ENCODE results near the gene CLTRN.

The CLTRN gene

GRCh38 chrX:15646543-15646942 is 18.1 kb downstream of the CLTRN start:
- DNase-seq (ENCODE audit: low read depth) = no peak
- TF ChIP-seq CTCF (IDR thresholded peaks at IDR 0.05; ENCODE audit: insufficient read depth, low read depth, low read length, missing control alignments) = no peak
- no peak overlapping the region for H3K4me3 ChIP-seq (ENCODE audit: low read depth, low read length)

- TF ChIP-seq CTCF (IDR thresholded peaks at IDR 0.05; ENCODE audit: insufficient read depth, low read depth, low read length, missing control alignments) = no peak
- H3K4me3 ChIP-seq (ENCODE audit: low read depth, low read length) = no peak overlapping the region
- no peak for DNase-seq (ENCODE audit: low read depth)
Observed at GRCh38 chrX:15646031-15646430, 18.6 kb downstream of the CLTRN start.

- TF ChIP-seq CTCF (IDR thresholded peaks at IDR 0.05; ENCODE audit: insufficient read depth, low read depth, low read length, missing control alignments) = no peak
- DNase-seq (ENCODE audit: low read depth) = no peak
- H3K4me3 ChIP-seq (ENCODE audit: low read depth, low read length) = no peak overlapping the region
Observed at GRCh38 chrX:15645266-15645665, 19.3 kb downstream of the CLTRN start.

- no peak for TF ChIP-seq CTCF (IDR thresholded peaks at IDR 0.05; ENCODE audit: insufficient read depth, low read depth, low read length, missing control alignments)
- DNase-seq (ENCODE audit: low read depth) = no peak
Observed at GRCh38 chrX:15644560-15644872, 20.1 kb downstream of the CLTRN start.

GRCh38 chrX:15643786-15644559 is 20.6 kb downstream of the CLTRN start:
- H3K4me3 ChIP-seq (ENCODE audit: low read depth, low read length) = no peak overlapping the region
- no peak for TF ChIP-seq CTCF (IDR thresholded peaks at IDR 0.05; ENCODE audit: insufficient read depth, low read depth, low read length, missing control alignments)
- DNase-seq (ENCODE audit: low read depth) = no peak

More at GRCh38 chrX:15644560-15644872, 20.1 kb downstream of the CLTRN start:
- no peak overlapping the region for H3K4me3 ChIP-seq (ENCODE audit: low read depth, low read length)

- no peak for DNase-seq (ENCODE audit: low read depth)
- H3K4me3 ChIP-seq (ENCODE audit: low read depth, low read length) = no peak overlapping the region
- TF ChIP-seq CTCF (IDR thresholded peaks at IDR 0.05; ENCODE audit: insufficient read depth, low read depth, low read length, missing control alignments) = no peak
Observed at GRCh38 chrX:15631637-15632036, 33.0 kb downstream of the CLTRN start.

GRCh38 chrX:15623054-15623453 is 41.6 kb downstream of the CLTRN start:
- no peak for DNase-seq (ENCODE audit: low read depth)
- no peak for TF ChIP-seq CTCF (IDR thresholded peaks at IDR 0.05; ENCODE audit: insufficient read depth, low read depth, low read length, missing control alignments)
- no peak overlapping the region for H3K4me3 ChIP-seq (ENCODE audit: low read depth, low read length)
